Measurements from ENCODE around the gene CTSZ. TPM values are rescaled to one million over a fixed set of nuclear protein-coding genes. Genes with fewer than 3 reads are reported as not detected.
A peak's percentile ranks its signal among the peaks of the same experiment; 100 is the strongest.

Gene CTSZ
- total and polyA plus RNA-seq, 10 of the 15 experiments (the other 5 are each of a cell fraction or from before 2014, with no cell fraction given) = 6.0 to 301 (median 154) TPM

DNA sequence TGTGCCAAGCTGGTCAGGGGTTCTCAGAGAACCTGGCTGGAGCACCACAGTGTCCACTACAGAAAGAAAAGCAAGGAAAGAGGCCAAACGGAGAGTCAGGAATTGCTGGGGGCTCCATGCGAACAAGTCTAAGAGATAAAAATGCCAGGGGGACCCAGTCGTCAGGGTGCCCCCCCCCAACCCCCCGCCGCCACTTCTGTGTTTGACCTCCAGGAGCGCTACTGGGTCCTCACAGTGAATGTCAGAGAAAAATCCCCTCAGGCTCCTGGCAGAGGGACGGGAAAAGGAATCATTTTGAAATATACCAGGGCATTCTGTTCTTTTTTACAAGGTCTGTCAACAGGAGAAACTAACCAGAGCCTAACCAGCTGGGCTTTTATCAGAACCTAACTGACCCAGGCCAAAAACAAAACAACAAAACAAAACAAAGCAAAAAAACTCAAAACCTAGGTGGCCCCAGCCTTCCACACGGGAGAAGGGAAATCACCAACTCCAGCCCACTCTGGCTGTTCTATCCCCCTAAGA, 43.9 kb downstream of the CTSZ start:
- H3K9me3 ChIP-seq (replicated peaks; ENCODE audit: control insufficient read depth, insufficient read depth, low read length) = peaks cover 2% of the 10 kb centered on the region; the same call in 1 of the 3 replicates
- H3K27ac ChIP-seq (ENCODE audit: control insufficient read depth, insufficient read depth) = no peak overlapping the region
- H3K27me3 ChIP-seq (replicated peaks in 1 of 2; ENCODE audit: control insufficient read depth in 2 of 2, insufficient read depth in 2 of 2, low read length in 1 of 2) = no peaks in the 10 kb centered on the region
- SMC1A ChIA-PET (ENCODE audit: uncharacterized antibody, unreplicated experiment) = no interaction called here
- H3K36me3 ChIP-seq (ENCODE audit: control insufficient read depth in 2 of 2, insufficient read depth in 2 of 2, low read length in 1 of 2) = no peaks in the 10 kb centered on the region
- H3K4me3 ChIP-seq = no peak overlapping the region
- in situ Hi-C loops (cut with MboI) = no loop called here
- POLR2A ChIA-PET = no interaction called here
- H4K20me1 ChIP-seq (ENCODE audit: control insufficient read depth, insufficient read depth) = no peaks in the 10 kb centered on the region
- intact Hi-C loops (cut with micrococcal nuclease; ENCODE audit: unreplicated experiment) = no loop called here
- FAIRE-seq (no peak), ATAC-seq (no peak), DNase-seq (ENCODE audit: low read depth, low spot score) (no peak)
- H3K9ac ChIP-seq (ENCODE audit: control insufficient read depth, insufficient read depth, low read length) = no peak overlapping the region
- H3K4me1 ChIP-seq (ENCODE audit: control insufficient read depth, insufficient read depth, low read length) = peaks cover 5% of the 10 kb centered on the region
- no peak for TF ChIP-seq HDGF (IDR thresholded peaks at IDR 0.05)
- no peak for TF ChIP-seq SREBF1 (IDR thresholded peaks at IDR 0.05; ENCODE audit: low read length)
- TF ChIP-seq TBL1XR1 (IDR thresholded peaks at IDR 0.05; ENCODE audit: low read depth, low read length) = no peak
- TF ChIP-seq, protein P1, sequence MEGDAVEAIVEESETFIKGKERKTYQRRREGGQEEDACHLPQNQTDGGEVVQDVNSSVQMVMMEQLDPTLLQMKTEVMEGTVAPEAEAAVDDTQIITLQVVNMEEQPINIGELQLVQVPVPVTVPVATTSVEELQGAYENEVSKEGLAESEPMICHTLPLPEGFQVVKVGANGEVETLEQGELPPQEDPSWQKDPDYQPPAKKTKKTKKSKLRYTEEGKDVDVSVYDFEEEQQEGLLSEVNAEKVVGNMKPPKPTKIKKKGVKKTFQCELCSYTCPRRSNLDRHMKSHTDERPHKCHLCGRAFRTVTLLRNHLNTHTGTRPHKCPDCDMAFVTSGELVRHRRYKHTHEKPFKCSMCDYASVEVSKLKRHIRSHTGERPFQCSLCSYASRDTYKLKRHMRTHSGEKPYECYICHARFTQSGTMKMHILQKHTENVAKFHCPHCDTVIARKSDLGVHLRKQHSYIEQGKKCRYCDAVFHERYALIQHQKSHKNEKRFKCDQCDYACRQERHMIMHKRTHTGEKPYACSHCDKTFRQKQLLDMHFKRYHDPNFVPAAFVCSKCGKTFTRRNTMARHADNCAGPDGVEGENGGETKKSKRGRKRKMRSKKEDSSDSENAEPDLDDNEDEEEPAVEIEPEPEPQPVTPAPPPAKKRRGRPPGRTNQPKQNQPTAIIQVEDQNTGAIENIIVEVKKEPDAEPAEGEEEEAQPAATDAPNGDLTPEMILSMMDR (IDR thresholded peaks at IDR 0.05 in 2 of 3, conservative IDR thresholded peaks at IDR 0.05 in 1 of 3; ENCODE audit: control insufficient read depth in 2 of 3, extremely low read depth in 1 of 3, insufficient read depth in 1 of 3, low read depth in 3 of 3, low read length in 3 of 3) = 0 out of 6 replicates have a peak, but pooled peaks of 1 of the 3 experiments have one; percentile 9
- H2AFZ ChIP-seq (ENCODE audit: control insufficient read depth, low read depth, low read length) = no peak overlapping the region
- H3K79me2 ChIP-seq (ENCODE audit: control insufficient read depth, insufficient read depth, low read length) = no peaks in the 10 kb centered on the region
- H3K4me2 ChIP-seq (ENCODE audit: control insufficient read depth, insufficient read depth) = no peak overlapping the region
- BruUV-seq (replicated peaks) = no TSS peak
- WGBS (ENCODE audit: insufficient coverage, insufficient replicate concordance, low lambda C conversion rate, missing lambda C conversion rate) = 52% methylated on average over 8 of the region's 8 CpGs
- CTCF ChIA-PET = interaction anchor here (1.0 kb wide), 1 partner anchor 15 kb away, joined by 3 read pairs; no protein-coding TSS in a partner anchor
- RAD21 ChIA-PET (ENCODE audit: unreplicated experiment) = no interaction called here

DNA sequence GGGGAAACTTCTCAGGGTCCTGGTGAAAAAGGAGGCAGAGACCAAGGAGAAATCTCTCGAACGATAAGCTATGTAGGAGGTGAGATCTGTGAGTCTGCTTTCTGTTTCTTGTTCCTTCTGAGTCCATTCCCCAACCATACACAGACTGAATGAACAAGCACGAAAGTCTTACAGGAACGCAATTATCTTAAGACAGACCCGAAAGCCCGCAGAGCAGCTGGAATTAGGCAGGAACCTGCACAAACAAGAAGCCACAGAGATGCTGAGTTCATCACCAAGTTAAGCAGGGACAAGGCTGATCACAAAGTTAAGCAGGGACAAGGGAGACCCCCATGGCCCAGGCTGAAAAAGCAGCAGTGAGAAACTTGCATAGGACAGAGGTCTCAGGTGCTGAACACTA, 47.4 kb downstream of the CTSZ start:
- no peak for FAIRE-seq
- Histone ChIP-seq H3K4me2 (ENCODE audit: control insufficient read depth, insufficient read depth) (no peak overlapping the region), H4K20me1 (ENCODE audit: control insufficient read depth, insufficient read depth) (no peaks in the 10 kb centered on the region), H3K27ac (ENCODE audit: control insufficient read depth, insufficient read depth) (no peak overlapping the region), H3K36me3 (ENCODE audit: control insufficient read depth in 2 of 2, insufficient read depth in 2 of 2, low read length in 1 of 2) (no peaks in the 10 kb centered on the region), H3K4me1 (ENCODE audit: control insufficient read depth, insufficient read depth, low read length) (peaks cover 5% of the 10 kb centered on the region), H2AFZ (ENCODE audit: control insufficient read depth, low read depth, low read length) (no peak overlapping the region), H3K4me3 (no peak overlapping the region), H3K9me3 (replicated peaks; ENCODE audit: control insufficient read depth, insufficient read depth, low read length) (peaks cover 2% of the 10 kb centered on the region; the same call in 1 of the 3 replicates), H3K79me2 (ENCODE audit: control insufficient read depth, insufficient read depth, low read length) (no peaks in the 10 kb centered on the region), H3K9ac (ENCODE audit: control insufficient read depth, insufficient read depth, low read length) (no peak overlapping the region), H3K27me3 (replicated peaks in 1 of 2; ENCODE audit: control insufficient read depth in 2 of 2, insufficient read depth in 2 of 2, low read length in 1 of 2) (no peaks in the 10 kb centered on the region)
- ChIA-PET SMC1A (ENCODE audit: uncharacterized antibody, unreplicated experiment) (interaction anchor here (1.1 to 2.0 kb wide), 2 partner anchors 12 to 22 kb away, joined by 4 to 5 read pairs; no protein-coding TSS in a partner anchor), POLR2A (no interaction called here), CTCF (no interaction called here), RAD21 (ENCODE audit: unreplicated experiment) (no interaction called here)
- intact Hi-C loops (cut with micrococcal nuclease; ENCODE audit: unreplicated experiment) (no loop called here), in situ Hi-C loops (cut with MboI) (no loop called here)
- BruUV-seq (replicated peaks) = no TSS peak
- 97% methylated on average over 6 of the region's 6 CpGs for WGBS (ENCODE audit: insufficient coverage, insufficient replicate concordance, low lambda C conversion rate, missing lambda C conversion rate)
- ATAC-seq = no peak
- no peak for DNase-seq (ENCODE audit: low read depth, low spot score)
- TF ChIP-seq POU2F2 (IDR thresholded peaks at IDR 0.05; ENCODE audit: borderline replicate concordance, low read depth, low read length) = no peak
- TF ChIP-seq HDAC2 (IDR thresholded peaks at IDR 0.05) = no peak
- TF ChIP-seq, protein P2, sequence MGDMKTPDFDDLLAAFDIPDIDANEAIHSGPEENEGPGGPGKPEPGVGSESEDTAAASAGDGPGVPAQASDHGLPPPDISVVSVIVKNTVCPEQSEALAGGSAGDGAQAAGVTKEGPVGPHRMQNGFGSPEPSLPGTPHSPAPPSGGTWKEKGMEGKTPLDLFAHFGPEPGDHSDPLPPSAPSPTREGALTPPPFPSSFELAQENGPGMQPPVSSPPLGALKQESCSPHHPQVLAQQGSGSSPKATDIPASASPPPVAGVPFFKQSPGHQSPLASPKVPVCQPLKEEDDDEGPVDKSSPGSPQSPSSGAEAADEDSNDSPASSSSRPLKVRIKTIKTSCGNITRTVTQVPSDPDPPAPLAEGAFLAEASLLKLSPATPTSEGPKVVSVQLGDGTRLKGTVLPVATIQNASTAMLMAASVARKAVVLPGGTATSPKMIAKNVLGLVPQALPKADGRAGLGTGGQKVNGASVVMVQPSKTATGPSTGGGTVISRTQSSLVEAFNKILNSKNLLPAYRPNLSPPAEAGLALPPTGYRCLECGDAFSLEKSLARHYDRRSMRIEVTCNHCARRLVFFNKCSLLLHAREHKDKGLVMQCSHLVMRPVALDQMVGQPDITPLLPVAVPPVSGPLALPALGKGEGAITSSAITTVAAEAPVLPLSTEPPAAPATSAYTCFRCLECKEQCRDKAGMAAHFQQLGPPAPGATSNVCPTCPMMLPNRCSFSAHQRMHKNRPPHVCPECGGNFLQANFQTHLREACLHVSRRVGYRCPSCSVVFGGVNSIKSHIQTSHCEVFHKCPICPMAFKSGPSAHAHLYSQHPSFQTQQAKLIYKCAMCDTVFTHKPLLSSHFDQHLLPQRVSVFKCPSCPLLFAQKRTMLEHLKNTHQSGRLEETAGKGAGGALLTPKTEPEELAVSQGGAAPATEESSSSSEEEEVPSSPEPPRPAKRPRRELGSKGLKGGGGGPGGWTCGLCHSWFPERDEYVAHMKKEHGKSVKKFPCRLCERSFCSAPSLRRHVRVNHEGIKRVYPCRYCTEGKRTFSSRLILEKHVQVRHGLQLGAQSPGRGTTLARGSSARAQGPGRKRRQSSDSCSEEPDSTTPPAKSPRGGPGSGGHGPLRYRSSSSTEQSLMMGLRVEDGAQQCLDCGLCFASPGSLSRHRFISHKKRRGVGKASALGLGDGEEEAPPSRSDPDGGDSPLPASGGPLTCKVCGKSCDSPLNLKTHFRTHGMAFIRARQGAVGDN (IDR thresholded peaks at IDR 0.05) = no peak

Data from GM12878 (cell line).